C4-2B (cell line): ENCODE data around the gene SNAPC4.

Experiments
- ZFX ChIP-seq: fragments of 450-650 bp; IDR thresholded peaks from 2 replicates; pipeline ENCODE4 v1.6.1; 2017
- TF ChIP-seq, protein P1 (sequence below): fragments of 450-650 bp; conservative IDR thresholded peaks from 2 replicates; pipeline ENCODE4 v1.5.1; 2017; ENCODE audit warnings: mild to moderate bottlenecking

DNA sequence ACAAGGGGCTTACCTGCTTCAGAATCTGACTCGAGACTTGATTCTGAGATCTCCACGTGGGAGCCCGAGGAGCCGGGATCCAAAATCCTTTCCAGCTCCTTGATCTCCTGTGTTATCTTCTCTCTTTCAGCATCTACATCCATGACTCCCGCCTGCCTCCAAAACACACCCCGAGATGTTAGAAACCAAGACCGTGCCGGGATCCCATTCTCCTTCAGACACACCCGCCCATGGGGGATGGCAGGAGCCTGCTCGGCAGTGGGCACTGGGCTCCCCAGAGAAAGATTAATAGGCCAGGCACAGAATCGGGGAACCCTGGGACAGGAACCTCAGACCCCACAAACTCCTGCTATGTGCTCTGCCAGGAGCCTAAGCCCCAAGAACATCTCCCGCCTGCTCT is 1.7 kb downstream of the SNAPC4 start:
- TF ChIP-seq, protein P1, sequence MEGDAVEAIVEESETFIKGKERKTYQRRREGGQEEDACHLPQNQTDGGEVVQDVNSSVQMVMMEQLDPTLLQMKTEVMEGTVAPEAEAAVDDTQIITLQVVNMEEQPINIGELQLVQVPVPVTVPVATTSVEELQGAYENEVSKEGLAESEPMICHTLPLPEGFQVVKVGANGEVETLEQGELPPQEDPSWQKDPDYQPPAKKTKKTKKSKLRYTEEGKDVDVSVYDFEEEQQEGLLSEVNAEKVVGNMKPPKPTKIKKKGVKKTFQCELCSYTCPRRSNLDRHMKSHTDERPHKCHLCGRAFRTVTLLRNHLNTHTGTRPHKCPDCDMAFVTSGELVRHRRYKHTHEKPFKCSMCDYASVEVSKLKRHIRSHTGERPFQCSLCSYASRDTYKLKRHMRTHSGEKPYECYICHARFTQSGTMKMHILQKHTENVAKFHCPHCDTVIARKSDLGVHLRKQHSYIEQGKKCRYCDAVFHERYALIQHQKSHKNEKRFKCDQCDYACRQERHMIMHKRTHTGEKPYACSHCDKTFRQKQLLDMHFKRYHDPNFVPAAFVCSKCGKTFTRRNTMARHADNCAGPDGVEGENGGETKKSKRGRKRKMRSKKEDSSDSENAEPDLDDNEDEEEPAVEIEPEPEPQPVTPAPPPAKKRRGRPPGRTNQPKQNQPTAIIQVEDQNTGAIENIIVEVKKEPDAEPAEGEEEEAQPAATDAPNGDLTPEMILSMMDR = no peak
- TF ChIP-seq ZFX = no peak
